ENCODE results near the gene MSMO1. TPM values are rescaled to one million over a fixed set of nuclear protein-coding genes. Genes with fewer than 3 reads are reported as not detected.

The MSMO1 gene
- total and polyA plus RNA-seq, 9 donors, result 20.5 to 34.3 (median 29.0) TPM

- Histone ChIP-seq H3K4me3 (ENCODE audit: low read length) (no peak overlapping the region), H3K27me3 (ENCODE audit: control insufficient read depth, insufficient read depth, low read length) (no peaks in the 10 kb centered on the region), H3K36me3 (ENCODE audit: control insufficient read depth, insufficient read depth, low read length) (peaks cover 2% of the 10 kb centered on the region), H3K4me1 (ENCODE audit: control insufficient read depth, insufficient read depth, low read length) (no peaks in the 10 kb centered on the region), H3K9me3 (replicated peaks; ENCODE audit: control insufficient read depth, low read depth, low read length) (no peaks in the 10 kb centered on the region), H3K27ac (ENCODE audit: low read length) (no peak overlapping the region)
- no peak for DNase-seq
- no CpG with 5 or more reads among the region's 5 CpGs for WGBS (ENCODE audit: insufficient coverage)
These were observed 8.4 kb upstream of the MSMO1 start for GRCh38 chr4:165319030-165319429.

GRCh38 chr4:165319509-165319908, 8.0 kb upstream of the MSMO1 start:
- no CpG with 5 or more reads among the region's 5 CpGs for WGBS (ENCODE audit: insufficient coverage)
- no peak for DNase-seq
- Histone ChIP-seq H3K9me3 (replicated peaks; ENCODE audit: control insufficient read depth, low read depth, low read length) (no peaks in the 10 kb centered on the region), H3K27me3 (ENCODE audit: control insufficient read depth, insufficient read depth, low read length) (no peaks in the 10 kb centered on the region), H3K36me3 (ENCODE audit: control insufficient read depth, insufficient read depth, low read length) (peaks cover 2% of the 10 kb centered on the region), H3K4me1 (ENCODE audit: control insufficient read depth, insufficient read depth, low read length) (no peaks in the 10 kb centered on the region), H3K4me3 (ENCODE audit: low read length) (no peak overlapping the region), H3K27ac (ENCODE audit: low read length) (no peak overlapping the region)

- no peak overlapping the region for H3K27ac ChIP-seq (ENCODE audit: low read length)
- H3K4me1 ChIP-seq (ENCODE audit: control insufficient read depth, insufficient read depth, low read length), result peaks cover 8% of the 10 kb centered on the region
- H3K36me3 ChIP-seq (ENCODE audit: control insufficient read depth, insufficient read depth, low read length), result no peaks in the 10 kb centered on the region
- no peak overlapping the region for H3K4me3 ChIP-seq (ENCODE audit: low read length)
- no peak for DNase-seq
- no peaks in the 10 kb centered on the region for H3K9me3 ChIP-seq (replicated peaks; ENCODE audit: control insufficient read depth, low read depth, low read length)
- H3K27me3 ChIP-seq (ENCODE audit: control insufficient read depth, insufficient read depth, low read length), result no peaks in the 10 kb centered on the region
- 78% methylated on average over 3 of the region's 7 CpGs for WGBS (ENCODE audit: insufficient coverage)
These were observed 3.1 kb upstream of the MSMO1 start for GRCh38 chr4:165324236-165324917.

GRCh38 chr4:165324918-165325304, 2.6 kb upstream of the MSMO1 start:
- Histone ChIP-seq H3K36me3 (ENCODE audit: control insufficient read depth, insufficient read depth, low read length) (no peaks in the 10 kb centered on the region), H3K4me1 (ENCODE audit: control insufficient read depth, insufficient read depth, low read length) (peaks cover 10% of the 10 kb centered on the region), H3K27me3 (ENCODE audit: control insufficient read depth, insufficient read depth, low read length) (no peaks in the 10 kb centered on the region), H3K4me3 (ENCODE audit: low read length) (no peak overlapping the region), H3K27ac (ENCODE audit: low read length) (no peak overlapping the region), H3K9me3 (replicated peaks; ENCODE audit: control insufficient read depth, low read depth, low read length) (no peaks in the 10 kb centered on the region)
- DNase-seq, result no peak
- WGBS (ENCODE audit: insufficient coverage), result no CpG with 5 or more reads among the region's 3 CpGs

GRCh38 chr4:165325732-165326512, 1.5 kb upstream of the MSMO1 start:
- peaks cover 10% of the 10 kb centered on the region for H3K4me1 ChIP-seq (ENCODE audit: control insufficient read depth, insufficient read depth, low read length)
- H3K36me3 ChIP-seq (ENCODE audit: control insufficient read depth, insufficient read depth, low read length), result peaks cover 3% of the 10 kb centered on the region
- H3K27me3 ChIP-seq (ENCODE audit: control insufficient read depth, insufficient read depth, low read length), result no peaks in the 10 kb centered on the region
- DNase-seq, result no peak
- no peaks in the 10 kb centered on the region for H3K9me3 ChIP-seq (replicated peaks; ENCODE audit: control insufficient read depth, low read depth, low read length)
- no peak overlapping the region for H3K27ac ChIP-seq (ENCODE audit: low read length)
- no peak overlapping the region for H3K4me3 ChIP-seq (ENCODE audit: low read length)
- WGBS (ENCODE audit: insufficient coverage), result 82% methylated on average over 4 of the region's 8 CpGs

- Histone ChIP-seq H3K36me3 (ENCODE audit: control insufficient read depth, insufficient read depth, low read length) (peaks cover 4% of the 10 kb centered on the region), H3K4me1 (ENCODE audit: control insufficient read depth, insufficient read depth, low read length) (peaks cover 10% of the 10 kb centered on the region), H3K9me3 (replicated peaks; ENCODE audit: control insufficient read depth, low read depth, low read length) (no peaks in the 10 kb centered on the region), H3K27me3 (ENCODE audit: control insufficient read depth, insufficient read depth, low read length) (no peaks in the 10 kb centered on the region), H3K4me3 (ENCODE audit: low read length) (peak overlapping the region; percentile 72), H3K27ac (ENCODE audit: low read length) (peak overlapping the region; percentile 90)
- no CpG with 5 or more reads among the region's 14 CpGs for WGBS (ENCODE audit: insufficient coverage)
- peak; percentile 59 for DNase-seq
These were observed 648 bp upstream of the MSMO1 start for GRCh38 chr4:165326831-165327210.

GRCh38 chr4:165328101-165328425, 594 bp downstream of the MSMO1 start:
- peaks cover 10% of the 10 kb centered on the region for H3K4me1 ChIP-seq (ENCODE audit: control insufficient read depth, insufficient read depth, low read length)
- no peaks in the 10 kb centered on the region for H3K27me3 ChIP-seq (ENCODE audit: control insufficient read depth, insufficient read depth, low read length)
- H3K36me3 ChIP-seq (ENCODE audit: control insufficient read depth, insufficient read depth, low read length), result peaks cover 4% of the 10 kb centered on the region
- no peaks in the 10 kb centered on the region for H3K9me3 ChIP-seq (replicated peaks; ENCODE audit: control insufficient read depth, low read depth, low read length)
- peak overlapping the region; percentile 78 for H3K27ac ChIP-seq (ENCODE audit: low read length)
- WGBS (ENCODE audit: insufficient coverage), result 0% methylated on average over 7 of the region's 7 CpGs
- no peak for DNase-seq
- peak overlapping the region; percentile 74 for H3K4me3 ChIP-seq (ENCODE audit: low read length)

GRCh38 chr4:165328708-165329107, 1.2 kb downstream of the MSMO1 start:
- peak overlapping the region; percentile 78 for H3K27ac ChIP-seq (ENCODE audit: low read length)
- peaks cover 10% of the 10 kb centered on the region for H3K4me1 ChIP-seq (ENCODE audit: control insufficient read depth, insufficient read depth, low read length)
- H3K36me3 ChIP-seq (ENCODE audit: control insufficient read depth, insufficient read depth, low read length), result peaks cover 4% of the 10 kb centered on the region
- H3K27me3 ChIP-seq (ENCODE audit: control insufficient read depth, insufficient read depth, low read length), result no peaks in the 10 kb centered on the region
- DNase-seq, result peak; percentile 20
- WGBS (ENCODE audit: insufficient coverage), result 25% methylated on average over 2 of the region's 4 CpGs
- peak overlapping the region; percentile 74 for H3K4me3 ChIP-seq (ENCODE audit: low read length)
- no peaks in the 10 kb centered on the region for H3K9me3 ChIP-seq (replicated peaks; ENCODE audit: control insufficient read depth, low read depth, low read length)

- Histone ChIP-seq H3K27ac (ENCODE audit: low read length) (no peak overlapping the region), H3K9me3 (replicated peaks; ENCODE audit: control insufficient read depth, low read depth, low read length) (no peaks in the 10 kb centered on the region), H3K36me3 (ENCODE audit: control insufficient read depth, insufficient read depth, low read length) (peaks cover 12% of the 10 kb centered on the region), H3K27me3 (ENCODE audit: control insufficient read depth, insufficient read depth, low read length) (no peaks in the 10 kb centered on the region), H3K4me3 (ENCODE audit: low read length) (no peak overlapping the region), H3K4me1 (ENCODE audit: control insufficient read depth, insufficient read depth, low read length) (peaks cover 10% of the 10 kb centered on the region)
- no peak for DNase-seq
- WGBS (ENCODE audit: insufficient coverage), result no CpG with 5 or more reads among the region's 2 CpGs
These were observed 2.6 kb downstream of the MSMO1 start for GRCh38 chr4:165330071-165330470.

- peaks cover 10% of the 10 kb centered on the region for H3K4me1 ChIP-seq (ENCODE audit: control insufficient read depth, insufficient read depth, low read length)
- no peak overlapping the region for H3K4me3 ChIP-seq (ENCODE audit: low read length)
- no CpG with 5 or more reads among the region's 5 CpGs for WGBS (ENCODE audit: insufficient coverage)
- no peak for DNase-seq
- peaks cover 16% of the 10 kb centered on the region for H3K36me3 ChIP-seq (ENCODE audit: control insufficient read depth, insufficient read depth, low read length)
- H3K27ac ChIP-seq (ENCODE audit: low read length), result no peak overlapping the region
- no peaks in the 10 kb centered on the region for H3K9me3 ChIP-seq (replicated peaks; ENCODE audit: control insufficient read depth, low read depth, low read length)
- H3K27me3 ChIP-seq (ENCODE audit: control insufficient read depth, insufficient read depth, low read length), result no peaks in the 10 kb centered on the region
These were observed 3.2 kb downstream of the MSMO1 start for GRCh38 chr4:165330666-165331065.
